GM12878 (cell line): ENCODE results near the gene ADK. TPM values are rescaled to one million over a fixed set of nuclear protein-coding genes. Genes with fewer than 3 reads are reported as not detected.

Experiments used
- ATAC-seq: fragments of 200-7000 bp; cut with Tn5 transposase; 3 replicates; pipeline ENCODE4 v1.9.1; 2020; ENCODE audit warnings: mild to moderate bottlenecking, moderate library complexity
- BruUV-seq: library from RNA; stranded (reverse); fragments of 400-500 nt; replicated peaks from 2 replicates; lab custom pipeline; 2021; lab: Mats Ljungman, UMichigan
- CTCF ChIA-PET: fragments of 300-600 bp; sonication (Branson Sonifier 250); formaldehyde crosslinking; extraction: SDS; loops from one replicate; lab custom pipeline; 2021; ENCODE audit warnings: inconsistent platforms; lab: Yijun Ruan, JAX
- POLR2A ChIA-PET: fragments of 350-600 bp; formaldehyde crosslinking; extraction: SDS; loops from one replicate; lab custom pipeline; 2021; ENCODE audit warnings: inconsistent platforms; lab: Charles Lee
- RAD21 ChIA-PET: fragments of 300-600 bp; sonication (Branson Sonifier 250); formaldehyde crosslinking; loops from one replicate; lab custom pipeline; 2023; ENCODE audit warnings: antibody characterized with exemption; ENCODE audit not compliant: unreplicated experiment; lab: Charles Lee
- SMC1A ChIA-PET: fragments of 300-600 bp; sonication (Branson Sonifier 250); formaldehyde crosslinking; loops from one replicate; lab custom pipeline; 2023; ENCODE audit not compliant: unreplicated experiment, uncharacterized antibody; lab: Charles Lee
- DNase-seq: peaks from one replicate; pipeline ENCODE4 v3.0.0-alpha.2; 2011; ENCODE audit warnings: low read depth, low spot score
- FAIRE-seq: peaks from 3 replicates; lab custom pipeline; 2011; peaks lifted over from hg19 to GRCh38; lab: Jason Lieb, UNC
- H2AFZ ChIP-seq: 2 replicates; pipeline ENCODE4 v1.6.0; 2011; ENCODE audit warnings: low read depth, low read length, control low read depth; ENCODE audit not compliant: control insufficient read depth
- H3K27ac ChIP-seq: 2 replicates; pipeline ENCODE4 v1.5.1; 2011; ENCODE audit warnings: control low read depth; ENCODE audit not compliant: control insufficient read depth, insufficient read depth
- H3K27me3 ChIP-seq, 2 experiments: replicated peaks in 1 of 2; 2 replicates each; pipeline versions ENCODE4 v1.6.0 to v1.6.1; 2011; ENCODE audit warnings: low read length in 1 of 2; ENCODE audit not compliant: control insufficient read depth in 2 of 2, insufficient read depth in 2 of 2
- H3K36me3 ChIP-seq, 2 experiments: 2 replicates each; pipeline ENCODE4 v1.5.1; 2011; ENCODE audit warnings: low read length in 1 of 2; ENCODE audit not compliant: control insufficient read depth in 2 of 2, insufficient read depth in 2 of 2
- H3K4me1 ChIP-seq: 2 replicates; pipeline ENCODE4 v1.6.1; 2011; ENCODE audit warnings: mild to moderate bottlenecking, low read length, moderate library complexity, mixed read lengths; ENCODE audit not compliant: control insufficient read depth, insufficient read depth
- H3K4me2 ChIP-seq: 2 replicates; pipeline ENCODE4 v1.6.0; 2011; ENCODE audit warnings: control low read depth; ENCODE audit not compliant: control insufficient read depth, insufficient read depth
- H3K4me3 ChIP-seq: fragments of 200-600 bp; sonication (generic); 2 replicates; pipeline ENCODE4 v1.5.1; 2016
- H3K79me2 ChIP-seq: 2 replicates; pipeline ENCODE4 v1.6.0; 2011; ENCODE audit warnings: low read length; ENCODE audit not compliant: control insufficient read depth, insufficient read depth
- H3K9ac ChIP-seq: 2 replicates; pipeline ENCODE4 v1.8.0; 2011; ENCODE audit warnings: low read length, control low read depth, mixed read lengths; ENCODE audit not compliant: control insufficient read depth, insufficient read depth
- H3K9me3 ChIP-seq: replicated peaks from 3 replicates; pipeline ENCODE4 v1.5.1; 2011; ENCODE audit warnings: mild to moderate bottlenecking, low read length; ENCODE audit not compliant: control insufficient read depth, insufficient read depth
- H4K20me1 ChIP-seq: 2 replicates; pipeline ENCODE4 v1.6.0; 2011; ENCODE audit not compliant: control insufficient read depth, insufficient read depth
- ATF3 ChIP-seq: IDR thresholded peaks from 2 replicates; pipeline ENCODE4 v1.6.1; 2011; ENCODE audit warnings: low read depth, mild to moderate bottlenecking, low read length, moderate library complexity, borderline replicate concordance; ENCODE audit errors: extremely low read depth
- CREB1 ChIP-seq: IDR thresholded peaks from 2 replicates; pipeline ENCODE4 v1.6.1; 2012; ENCODE audit warnings: low read depth, mild to moderate bottlenecking, inconsistent platforms
- CREM ChIP-seq: IDR thresholded peaks from 2 replicates; pipeline ENCODE4 v1.6.1; 2014; ENCODE audit warnings: antibody characterized with exemption, low read depth
- E2F8 ChIP-seq: fragments of 450-650 bp; IDR thresholded peaks from 2 replicates; pipeline ENCODE4 v1.6.1; 2018; ENCODE audit warnings: mild to moderate bottlenecking, low read depth, moderate library complexity; ENCODE audit not compliant: partially characterized antibody
- JUND ChIP-seq: IDR thresholded peaks from 2 replicates; pipeline ENCODE4 v1.6.1; 2012; ENCODE audit warnings: low read depth, mild to moderate bottlenecking, low read length, improper control_type of control experiment, moderate library complexity
- MTA3 ChIP-seq: IDR thresholded peaks from 2 replicates; pipeline ENCODE4 v1.6.1; 2012; ENCODE audit warnings: low read length, inconsistent platforms, borderline replicate concordance
- NFIC ChIP-seq: IDR thresholded peaks from 2 replicates; pipeline ENCODE4 v1.6.1; 2012; ENCODE audit warnings: low read depth, mild to moderate bottlenecking, inconsistent platforms, low read length, moderate library complexity
- PML ChIP-seq: IDR thresholded peaks from 2 replicates; pipeline ENCODE4 v1.6.1; 2012; ENCODE audit warnings: low read length, inconsistent platforms
- POLR2AphosphoS2 ChIP-seq: IDR thresholded peaks from 2 replicates; pipeline ENCODE4 v1.6.1; 2011; ENCODE audit warnings: low read depth, mild to moderate bottlenecking, low read length, improper control_type of control experiment, moderate library complexity
- RELB ChIP-seq: fragments of 450-650 bp; IDR thresholded peaks from 2 replicates; pipeline ENCODE4 v1.6.1; 2017; ENCODE audit warnings: low read depth, mild to moderate bottlenecking, moderate library complexity
- SRF ChIP-seq, 2 experiments: IDR thresholded peaks; 2 replicates each; pipeline ENCODE4 v1.6.1; 2011; ENCODE audit warnings: low read depth in 2 of 2, low read length in 2 of 2, mild to moderate bottlenecking in 1 of 2, moderate library complexity in 1 of 2
- SUZ12 ChIP-seq: fragments of 200-600 bp; sonication (generic); IDR thresholded peaks from one replicate; pipeline ENCODE4 v1.6.1; 2018; ENCODE audit warnings: antibody characterized with exemption, mild to moderate bottlenecking; ENCODE audit not compliant: unreplicated experiment
- TARDBP ChIP-seq: IDR thresholded peaks from 2 replicates; pipeline ENCODE4 v1.6.1; 2016; ENCODE audit warnings: borderline replicate concordance
- TBL1XR1 ChIP-seq: IDR thresholded peaks from 2 replicates; pipeline ENCODE4 v1.6.1; 2012; ENCODE audit warnings: low read depth, low read length, improper control_type of control experiment
- USF1 ChIP-seq: IDR thresholded peaks from 2 replicates; pipeline ENCODE4 v1.6.1; 2011; ENCODE audit warnings: borderline replicate concordance, low read depth, mild to moderate bottlenecking, moderate library complexity, mixed read lengths, low read length; ENCODE audit not compliant: insufficient read depth; ENCODE audit errors: extremely low read length
- WRNIP1 ChIP-seq: IDR thresholded peaks from 2 replicates; pipeline ENCODE4 v1.6.1; 2011; ENCODE audit warnings: low read depth, low read length, improper control_type of control experiment, borderline replicate concordance
- ZNF384 ChIP-seq: IDR thresholded peaks from 2 replicates; pipeline ENCODE4 v1.6.1; 2012; ENCODE audit warnings: low read depth, mild to moderate bottlenecking, low read length, improper control_type of control experiment, borderline replicate concordance
- ZNF622 ChIP-seq: fragments of 450-650 bp; IDR thresholded peaks from 2 replicates; pipeline ENCODE4 v1.6.1; 2017; ENCODE audit warnings: mild to moderate bottlenecking, inconsistent platforms
- WGBS: methylation state at CpG from one replicate; pipeline ENCODE4 v1.1.6; 2016; ENCODE audit warnings: low lambda C conversion rate; ENCODE audit not compliant: insufficient replicate concordance, insufficient coverage; ENCODE audit errors: missing lambda C conversion rate; 5-methylcytosine and 5-hydroxymethylcytosine counted together
- in situ Hi-C: fragments of 300-500 bp; cut with MboI; formaldehyde crosslinking; loops from 9 replicates; pipeline ENCODE4 v1.14.3; 2018; ENCODE audit warnings: mixed read lengths
- intact Hi-C: fragments of 100-400 bp; cut with micrococcal nuclease; formaldehyde crosslinking; loops from one replicate; pipeline ENCODE4 v1.14.2; 2022; ENCODE audit not compliant: unreplicated experiment
- polyA plus RNA-seq, 11 experiments: library from polyadenylated mRNA; depleted of rRNA in 4 of 11; unstranded in 6 of 11; stranded (reverse) in 5 of 11; fragments of >200 nt; fragmentation: Nextera tagmentation in 4 of 11; fragmentation: Illumina TruSeq in 1 of 11; extraction: Ambion mirVana in 4 of 11; extraction: Trizol in 1 of 11; gene quantifications; 1 replicate in 1 of 11; 2 replicates in 10 of 11; pipeline versions ENCODE4 v1.2.1 to v1.2.3, GENCODE V29; 2011 to 2016; ENCODE audit warnings: inconsistent platforms in 2 of 11, missing spikeins in 2 of 11, low read depth in 1 of 11
- total RNA-seq, 4 experiments: library from RNA; depleted of rRNA in 3 of 4; stranded (reverse); fragments of >200 nt in 3 of 4; fragmentation: Illumina TruSeq in 1 of 4; extraction: Trizol in 1 of 4; gene quantifications; 2 replicates each; pipeline versions ENCODE4 v1.2.1 to v1.2.3, GENCODE V29; 2013 to 2021

ADK gene
- total and polyA plus RNA-seq, 10 of the 15 experiments (the other 5 are each of a cell fraction or from before 2014, with no cell fraction given) = 42.0 to 151 (median 81.6) TPM

GRCh38 chr10:74394416-74394969, 243.5 kb downstream of the ADK start (continued):
- TF ChIP-seq PML = no peak
- TF ChIP-seq, all 136 proteins: peak for 0

- BruUV-seq = no TSS peak
- no peaks in the 10 kb centered on the region for H3K27me3 ChIP-seq
- intact Hi-C loops = no loop called here
- FAIRE-seq (no peak), ATAC-seq (no peak), DNase-seq (no peak)
- ChIA-PET CTCF (interaction anchor here (1.0 kb wide), 1 partner anchor 124 kb away, joined by 3 read pairs; no protein-coding TSS in a partner anchor), RAD21 (no interaction called here), SMC1A (interaction anchor here (0.6 to 1.2 kb wide), 2 partner anchors 26 to 78 kb away, joined by 3 read pairs; no protein-coding TSS in a partner anchor), POLR2A (no interaction called here)
- peaks cover 0 to 3% of the 10 kb centered on the region in 2 experiments; a peak in 1 of 4 replicates for H3K36me3 ChIP-seq
- H2AFZ ChIP-seq = no peak overlapping the region
- no peaks in the 10 kb centered on the region for H4K20me1 ChIP-seq
- H3K27ac ChIP-seq = no peak overlapping the region
- no peak overlapping the region for H3K4me2 ChIP-seq
- H3K4me1 ChIP-seq = no peaks in the 10 kb centered on the region
- in situ Hi-C loops = no loop called here
- H3K79me2 ChIP-seq = no peaks in the 10 kb centered on the region
- no peaks in the 10 kb centered on the region for H3K9me3 ChIP-seq
- H3K9ac ChIP-seq = no peak overlapping the region
- 81% methylated on average over 3 of the region's 3 CpGs for WGBS
- no peak overlapping the region for H3K4me3 ChIP-seq
- TF ChIP-seq ATF3 = no peak
- no peak for TF ChIP-seq USF1
- TF ChIP-seq ZNF384 = no peak
- TF ChIP-seq MTA3 = no peak
- TF ChIP-seq SUZ12 = no peak
- no peak for TF ChIP-seq ZNF622
- no peak for TF ChIP-seq POLR2AphosphoS2
- no peak for TF ChIP-seq NFIC
- no peak for TF ChIP-seq TBL1XR1
- TF ChIP-seq WRNIP1 = no peak
- TF ChIP-seq SRF (IDR thresholded peaks at IDR 0.05; ENCODE audit: low read depth in 2 of 2, low read length in 2 of 2) = no peak
- TF ChIP-seq E2F8 = no peak
- no peak for TF ChIP-seq CREM
- no peak for TF ChIP-seq JUND
- no peak for TF ChIP-seq RELB
- no peak for TF ChIP-seq CREB1
- TF ChIP-seq TARDBP = no peak
Measured at GRCh38 chr10:74400186-74400585, 249.2 kb downstream of the ADK start.
